ENCODE data around the gene HOXA13.

Gene HOXA13

GRCh38 chr7:27176524-27176845, 23.4 kb downstream of the HOXA13 start:
- no peak overlapping the region for H3K27ac ChIP-seq
- TF ChIP-seq, protein P1, sequence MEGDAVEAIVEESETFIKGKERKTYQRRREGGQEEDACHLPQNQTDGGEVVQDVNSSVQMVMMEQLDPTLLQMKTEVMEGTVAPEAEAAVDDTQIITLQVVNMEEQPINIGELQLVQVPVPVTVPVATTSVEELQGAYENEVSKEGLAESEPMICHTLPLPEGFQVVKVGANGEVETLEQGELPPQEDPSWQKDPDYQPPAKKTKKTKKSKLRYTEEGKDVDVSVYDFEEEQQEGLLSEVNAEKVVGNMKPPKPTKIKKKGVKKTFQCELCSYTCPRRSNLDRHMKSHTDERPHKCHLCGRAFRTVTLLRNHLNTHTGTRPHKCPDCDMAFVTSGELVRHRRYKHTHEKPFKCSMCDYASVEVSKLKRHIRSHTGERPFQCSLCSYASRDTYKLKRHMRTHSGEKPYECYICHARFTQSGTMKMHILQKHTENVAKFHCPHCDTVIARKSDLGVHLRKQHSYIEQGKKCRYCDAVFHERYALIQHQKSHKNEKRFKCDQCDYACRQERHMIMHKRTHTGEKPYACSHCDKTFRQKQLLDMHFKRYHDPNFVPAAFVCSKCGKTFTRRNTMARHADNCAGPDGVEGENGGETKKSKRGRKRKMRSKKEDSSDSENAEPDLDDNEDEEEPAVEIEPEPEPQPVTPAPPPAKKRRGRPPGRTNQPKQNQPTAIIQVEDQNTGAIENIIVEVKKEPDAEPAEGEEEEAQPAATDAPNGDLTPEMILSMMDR (IDR thresholded peaks at IDR 0.05): no peak
- peaks cover 100% of the 10 kb centered on the region for H3K27me3 ChIP-seq
- H3K9me3 ChIP-seq: no peaks in the 10 kb centered on the region
- H3K4me3 ChIP-seq (ENCODE audit: low read depth in 1 of 2, low read length in 1 of 2): no peak overlapping the region
- peaks cover 29 to 41% of the 10 kb centered on the region in 2 experiments for H3K4me1 ChIP-seq (ENCODE audit: control insufficient read depth in 1 of 2, insufficient read depth in 1 of 2, low read depth in 1 of 2, low read length in 1 of 2)
- no peaks in the 10 kb centered on the region for H3K36me3 ChIP-seq

GRCh38 chr7:27175626-27176523, 24.0 kb downstream of the HOXA13 start:
- no peaks in the 10 kb centered on the region for H3K36me3 ChIP-seq
- TF ChIP-seq, protein P1 (IDR thresholded peaks at IDR 0.05): no peak
- H3K4me3 ChIP-seq (ENCODE audit: low read depth in 1 of 2, low read length in 1 of 2): no peak overlapping the region
- H3K27ac ChIP-seq: no peak overlapping the region
- H3K4me1 ChIP-seq (ENCODE audit: control insufficient read depth in 1 of 2, insufficient read depth in 1 of 2, low read depth in 1 of 2, low read length in 1 of 2): peaks cover 29 to 43% of the 10 kb centered on the region in 2 experiments
- H3K9me3 ChIP-seq: no peaks in the 10 kb centered on the region
- peaks cover 100% of the 10 kb centered on the region for H3K27me3 ChIP-seq

- TF ChIP-seq, protein P1 (IDR thresholded peaks at IDR 0.05): no peak
- Histone ChIP-seq H3K9me3 (no peaks in the 10 kb centered on the region), H3K27ac (no peak overlapping the region), H3K4me3 (ENCODE audit: low read depth in 1 of 2, low read length in 1 of 2) (peak overlapping the region in 1 of 2 experiments; percentile 67), H3K36me3 (no peaks in the 10 kb centered on the region), H3K27me3 (peaks cover 100% of the 10 kb centered on the region), H3K4me1 (ENCODE audit: control insufficient read depth in 1 of 2, insufficient read depth in 1 of 2, low read depth in 1 of 2, low read length in 1 of 2) (peaks cover 29 to 43% of the 10 kb centered on the region in 2 experiments)
Observed at GRCh38 chr7:27174874-27175625, 24.8 kb downstream of the HOXA13 start.

- H3K27me3 ChIP-seq: peaks cover 100% of the 10 kb centered on the region
- peaks cover 26 to 44% of the 10 kb centered on the region in 2 experiments for H3K4me1 ChIP-seq (ENCODE audit: control insufficient read depth in 1 of 2, insufficient read depth in 1 of 2, low read depth in 1 of 2, low read length in 1 of 2)
- peak within 1 kb of the TSS; percentile 40 to 67 for H3K4me3 ChIP-seq (ENCODE audit: low read depth in 1 of 2, low read length in 1 of 2)
- H3K9me3 ChIP-seq: no peaks in the 10 kb centered on the region
- TF ChIP-seq, protein P1 (IDR thresholded peaks at IDR 0.05): no peak
- H3K27ac ChIP-seq: peak within 1 kb of the TSS; percentile 47
- no peaks in the 10 kb centered on the region for H3K36me3 ChIP-seq
Observed at GRCh38 chr7:27173956-27174873, 25.7 kb downstream of the HOXA13 start, which contains the start of gene HOXA10. TSS of gene HOXA10 (minus strand) at chr7:27174320. CDS start at chr7:27174306, 14 bp downstream.

- peaks cover 100% of the 10 kb centered on the region for H3K27me3 ChIP-seq
- no peaks in the 10 kb centered on the region for H3K9me3 ChIP-seq
- peaks cover 26 to 50% of the 10 kb centered on the region in 2 experiments for H3K4me1 ChIP-seq (ENCODE audit: control insufficient read depth in 1 of 2, insufficient read depth in 1 of 2, low read depth in 1 of 2, low read length in 1 of 2)
- peak overlapping the region; percentile 40 to 67 for H3K4me3 ChIP-seq (ENCODE audit: low read depth in 1 of 2, low read length in 1 of 2)
- H3K36me3 ChIP-seq: no peaks in the 10 kb centered on the region
- H3K27ac ChIP-seq: peak overlapping the region; percentile 47
- TF ChIP-seq, protein P1 (IDR thresholded peaks at IDR 0.05): no peak
Observed at GRCh38 chr7:27173511-27173955, 26.4 kb downstream of the HOXA13 start.
